Renal pelvis (tissue), 4 donors: ENCODE results near the gene KANSL2. TPM values are rescaled to one million over a fixed set of nuclear protein-coding genes. Genes with fewer than 3 reads are reported as not detected.
"Not testable (repeated sequence)": the region's sequence is repeated elsewhere in the genome, so short reads cannot be mapped to it uniquely, and the experiment has no call there.

Source experiments
- DNase-seq: peaks from one replicate; pipeline ENCODE4 v3.0.0-alpha.2; 2013
- polyA plus RNA-seq, 3 donors: library from polyadenylated mRNA; unstranded; fragments of 120-200 nt; gene quantifications; one replicate each; pipeline ENCODE4 v1.2.1, GENCODE V29; 2013; ENCODE audit not compliant: insufficient read length in 3 of 3

Gene KANSL2
- polyA plus RNA-seq, 3 donors: 47.2 to 51.7 (median 50.9) TPM

DNA sequence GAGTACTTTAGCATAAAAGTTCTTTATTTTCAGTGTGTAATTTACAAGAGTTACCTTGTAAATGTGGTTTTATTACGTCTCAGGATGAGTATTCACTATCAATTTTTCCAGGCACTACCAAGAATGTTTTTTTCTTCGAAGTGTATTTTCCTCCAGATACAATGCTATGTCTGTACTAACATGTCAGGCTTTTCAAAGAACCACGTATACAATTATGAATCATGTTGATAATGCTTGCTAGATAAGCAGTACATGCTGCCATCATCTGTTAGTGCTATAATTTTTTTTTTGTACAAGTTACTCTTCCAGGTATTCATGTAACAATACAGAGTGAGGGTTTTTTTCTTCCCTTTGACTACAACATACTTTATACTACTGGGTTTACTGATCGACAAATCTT is 5.6 kb upstream of the KANSL2 start:
- DNase-seq: no peak

DNA sequence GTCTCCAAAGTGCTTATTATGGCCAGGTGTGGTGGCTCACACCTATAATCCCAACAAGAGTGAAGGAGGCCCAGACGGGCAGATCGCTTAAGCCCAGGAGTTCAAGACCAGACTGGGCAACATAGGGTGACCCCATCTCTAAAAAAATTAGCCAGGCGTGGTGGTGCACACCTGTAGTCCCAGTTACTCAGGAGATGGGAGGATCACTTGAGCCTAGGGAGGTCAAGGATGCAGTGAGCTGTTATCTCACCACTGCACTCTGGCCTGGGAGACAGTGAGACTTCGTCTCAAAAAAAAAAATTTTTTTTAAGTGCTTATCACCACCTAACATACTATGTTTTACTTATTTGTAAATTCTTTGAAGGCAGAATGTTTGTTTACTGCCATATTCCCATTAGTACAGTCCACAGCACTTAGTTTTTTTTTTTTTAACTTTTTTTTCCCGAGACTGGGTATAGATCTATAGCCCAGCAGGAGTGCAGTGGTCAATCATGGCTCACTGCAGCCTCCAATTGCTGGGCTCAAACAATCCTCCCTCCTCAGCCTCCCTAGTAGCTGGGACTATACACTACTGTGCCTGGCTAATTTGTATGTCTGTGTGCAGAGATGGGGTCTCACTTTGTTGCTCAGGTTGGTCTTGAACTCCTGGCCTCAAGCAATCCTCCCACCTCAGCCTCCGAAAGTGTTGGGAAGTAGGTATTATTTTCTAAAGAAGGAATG is 4.7 kb upstream of the KANSL2 start:
- no peak for DNase-seq

DNA sequence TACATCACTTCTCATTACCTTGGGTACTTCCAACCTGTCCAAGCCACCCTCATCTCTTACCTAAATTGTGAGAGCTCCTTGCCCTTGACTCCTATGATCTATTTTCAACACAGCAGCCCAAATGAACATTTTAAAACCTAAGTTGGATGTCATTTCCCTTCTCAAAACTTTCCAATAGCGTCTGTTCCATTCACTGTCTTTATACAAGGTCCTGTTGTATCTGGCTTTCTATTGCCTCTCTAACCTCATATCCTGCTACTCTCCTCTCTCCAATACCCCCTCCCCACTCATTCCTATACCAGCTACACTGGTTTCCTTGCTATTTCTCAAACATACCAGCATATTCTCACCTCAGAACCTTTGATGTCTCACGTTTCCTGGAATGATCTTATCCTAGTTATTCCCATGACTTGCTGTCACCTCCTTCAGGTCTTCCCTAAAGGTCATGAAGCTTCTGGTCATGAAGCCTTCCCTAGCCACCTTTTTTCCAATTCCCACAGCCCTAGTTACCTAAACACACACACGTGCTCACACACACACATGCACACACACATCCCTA is 4.1 kb upstream of the KANSL2 start:
- no peak for DNase-seq

DNA sequence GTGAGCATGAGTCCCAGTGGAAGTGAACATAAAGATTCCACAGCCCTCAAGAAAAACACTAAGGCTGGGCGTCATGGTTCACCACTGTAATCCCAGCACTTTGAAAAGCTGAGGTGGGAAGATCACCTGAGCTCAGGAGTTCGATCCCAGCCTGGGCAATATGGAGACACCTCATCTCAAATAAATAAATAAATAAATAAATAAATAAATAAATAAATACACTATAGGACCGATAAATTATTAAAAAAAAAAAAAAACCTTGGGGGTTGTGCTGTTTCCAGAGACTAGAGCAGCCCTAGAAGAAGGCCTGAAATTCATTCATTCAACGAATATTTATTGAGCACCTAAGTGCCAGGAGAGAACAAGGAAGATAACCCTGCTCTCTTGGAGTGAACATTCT is 1.5 kb upstream of the KANSL2 start:
- no peak for DNase-seq

DNA sequence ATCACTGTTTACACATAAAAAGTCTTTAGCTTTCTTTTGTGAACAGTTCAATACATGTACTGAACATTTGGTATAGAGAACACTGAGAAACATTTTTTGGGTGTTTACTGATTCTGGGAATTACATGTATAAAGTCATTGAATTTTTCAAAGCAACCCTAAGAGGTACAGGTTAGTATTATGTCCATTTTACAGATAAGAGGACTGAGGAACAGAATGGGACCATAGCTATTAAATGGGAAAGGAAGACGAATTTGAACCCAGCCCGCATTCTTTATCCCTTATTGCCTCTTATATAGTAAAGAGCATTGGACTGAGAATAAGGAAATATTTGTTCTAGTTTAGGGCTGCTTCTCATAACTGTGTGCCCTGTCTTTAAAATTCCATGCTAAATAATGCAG is 889 bp upstream of the KANSL2 start:
- no peak for DNase-seq

DNA sequence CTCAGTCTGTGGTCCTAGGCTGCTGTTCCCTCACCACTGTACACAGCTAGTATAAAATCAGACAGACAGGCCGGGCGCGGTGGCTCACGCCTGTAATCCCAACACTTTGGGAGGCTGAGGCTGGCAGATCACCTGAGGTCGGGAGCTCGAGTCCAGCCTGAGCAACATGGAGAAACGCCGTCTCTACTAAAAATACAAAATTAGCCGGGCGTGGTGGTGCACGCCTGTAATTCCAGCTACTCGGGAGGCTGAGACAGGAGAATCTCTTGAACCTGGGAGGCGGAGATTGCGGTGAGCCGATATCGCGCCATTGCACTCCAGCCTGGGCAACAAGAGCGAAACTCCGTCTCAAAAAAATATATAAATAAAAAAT is 481 bp upstream of the KANSL2 start:
- DNase-seq: not testable (repeated sequence)

DNA sequence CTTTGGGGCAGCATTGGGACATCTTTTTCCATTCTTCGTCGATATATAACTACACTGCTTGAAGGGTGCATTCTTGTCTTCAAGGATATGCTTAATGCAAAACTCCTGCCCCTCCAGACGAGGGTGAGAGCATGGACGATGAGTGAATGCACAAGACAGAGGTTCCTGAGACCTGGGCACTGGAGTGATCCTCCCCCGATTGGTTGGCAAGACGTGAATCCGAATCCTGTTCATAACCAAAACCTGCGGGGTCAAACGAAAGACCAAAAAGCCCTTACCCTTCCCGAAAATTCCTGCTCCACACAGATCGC is 684 bp downstream of the KANSL2 start:
- peak; percentile 19 for DNase-seq

DNA sequence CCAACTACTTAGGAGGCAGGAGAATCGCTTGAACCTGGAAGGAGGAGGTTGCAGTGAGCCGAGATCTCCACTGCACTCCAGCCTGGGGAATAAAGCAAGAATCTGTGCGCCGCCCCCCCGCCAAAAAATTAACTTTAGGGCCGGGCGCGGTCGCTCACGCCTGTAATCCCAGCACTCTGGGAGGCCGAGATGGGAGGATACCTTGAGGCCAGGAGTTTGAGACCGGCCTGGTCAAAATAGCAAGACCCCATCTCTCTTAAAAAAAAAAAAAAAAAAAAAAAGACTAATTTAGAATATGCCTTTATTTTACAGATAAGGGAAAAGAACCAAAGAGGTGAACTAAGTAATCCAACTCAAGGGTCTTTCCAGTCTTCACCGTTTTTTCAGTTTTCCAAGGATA is 1.2 kb downstream of the KANSL2 start:
- DNase-seq: no peak

DNA sequence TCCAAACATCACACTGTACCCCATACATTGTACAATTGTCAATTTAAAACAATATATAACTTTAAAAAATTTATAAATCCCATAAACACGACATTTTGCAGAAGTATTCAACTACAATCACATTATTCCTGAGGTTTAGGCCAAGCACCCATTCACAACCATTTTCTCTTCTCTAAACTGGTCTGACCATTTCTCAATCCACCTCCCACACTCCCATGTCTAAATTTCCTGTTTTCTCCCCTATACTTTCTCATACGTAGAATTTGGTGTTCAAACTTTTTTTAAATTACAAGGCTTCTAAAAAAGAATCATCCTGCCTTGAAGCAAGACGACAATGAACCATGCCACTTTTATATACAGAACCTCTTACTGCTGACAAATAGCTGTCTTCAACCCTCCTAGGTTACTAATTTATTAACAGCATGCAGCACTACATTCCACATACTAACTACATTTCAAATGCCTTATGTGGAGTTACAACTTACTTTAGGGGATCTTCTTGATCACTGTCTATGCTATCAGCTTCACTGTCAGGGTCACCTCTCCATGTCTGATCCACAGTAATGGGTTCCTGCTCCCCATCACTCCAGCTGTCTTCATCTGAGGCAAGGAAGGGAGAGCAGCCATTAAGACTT is 3.4 kb downstream of the KANSL2 start:
- no peak for DNase-seq

DNA sequence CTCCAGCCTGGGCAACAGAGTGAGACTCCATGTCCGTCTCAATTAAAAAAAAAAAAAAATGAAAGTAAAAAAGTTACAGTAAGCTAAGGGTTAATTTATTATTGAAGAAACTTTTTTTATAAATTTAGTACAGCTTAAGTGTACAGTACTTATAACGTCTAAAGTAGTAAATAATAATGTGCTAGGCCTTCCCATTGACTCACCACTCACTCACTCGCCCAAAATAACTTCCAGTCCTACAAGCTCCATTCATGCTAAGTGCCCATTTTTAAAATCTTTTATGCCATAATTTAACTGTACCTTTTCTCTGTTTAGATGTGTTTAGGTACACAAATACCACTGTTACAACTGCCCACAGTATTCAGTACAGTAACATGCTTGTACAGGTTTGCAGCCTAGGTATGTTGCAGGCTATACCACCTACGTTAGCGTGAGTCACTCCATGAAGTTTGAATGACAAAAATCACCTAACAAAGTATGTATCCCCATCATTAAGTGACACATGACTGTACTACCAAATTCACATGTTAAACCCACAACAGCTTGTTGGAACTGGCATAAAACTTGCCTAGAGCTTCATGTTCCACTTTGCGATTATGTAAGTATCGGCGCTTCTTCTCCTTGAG is 10.7 kb downstream of the KANSL2 start:
- DNase-seq: no peak

DNA sequence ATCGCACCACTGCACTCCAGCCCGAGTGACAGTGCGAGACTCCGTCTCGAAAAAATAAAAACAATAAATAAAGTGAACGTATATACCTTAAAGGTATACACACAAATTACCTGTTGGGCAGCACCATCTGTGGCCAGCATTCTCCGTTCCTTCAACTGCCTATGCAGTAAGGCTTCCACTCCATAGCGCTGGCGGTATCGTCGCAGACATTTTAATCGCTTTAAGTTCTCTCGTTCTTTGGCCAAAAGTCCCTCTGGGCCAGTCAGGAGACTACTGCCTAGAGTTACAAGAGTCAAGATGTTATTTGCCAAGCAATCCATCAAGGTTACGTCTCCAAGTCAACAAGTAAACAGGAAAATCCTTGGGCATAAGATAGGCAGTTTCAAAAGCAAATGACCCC is 13.0 kb downstream of the KANSL2 start:
- no peak for DNase-seq

DNA sequence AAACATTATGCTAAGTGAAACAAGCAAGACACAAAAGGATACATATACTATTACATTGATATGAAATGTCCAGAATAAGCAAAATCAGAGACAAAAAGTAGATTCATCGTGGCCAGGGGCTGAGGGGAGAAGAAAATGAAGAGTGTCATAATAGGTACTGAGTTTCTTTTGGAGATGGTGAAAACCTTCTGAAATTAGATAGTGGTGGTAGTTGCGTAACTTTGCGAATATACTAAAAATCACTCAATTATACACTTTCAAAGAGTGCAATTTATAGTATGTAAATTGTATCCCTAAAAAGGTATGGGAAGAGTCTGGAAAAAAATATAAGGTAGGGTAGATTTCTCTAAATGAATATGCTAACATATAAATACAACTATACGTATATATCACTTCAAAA is 22.2 kb downstream of the KANSL2 start:
- no peak for DNase-seq

DNA sequence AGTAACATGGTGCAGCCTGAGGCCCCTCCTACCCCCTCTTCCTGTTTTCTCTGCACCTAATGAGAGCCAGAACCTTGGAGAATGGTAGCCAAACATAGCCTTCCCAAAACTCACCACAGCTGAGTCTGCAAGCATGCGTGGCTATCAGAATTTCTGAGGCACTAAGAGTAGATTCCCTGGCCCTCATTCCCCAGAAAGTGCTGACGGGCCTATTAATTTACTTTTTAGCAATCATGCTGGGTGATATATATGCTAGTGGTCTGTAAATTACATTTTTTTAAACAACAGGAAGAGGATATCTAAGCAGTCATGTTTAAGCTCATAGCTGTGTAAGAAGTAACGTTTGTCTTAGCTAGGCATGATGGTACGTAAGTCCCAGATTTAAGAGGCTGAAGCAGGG is 30.4 kb downstream of the KANSL2 start:
- DNase-seq: no peak

DNA sequence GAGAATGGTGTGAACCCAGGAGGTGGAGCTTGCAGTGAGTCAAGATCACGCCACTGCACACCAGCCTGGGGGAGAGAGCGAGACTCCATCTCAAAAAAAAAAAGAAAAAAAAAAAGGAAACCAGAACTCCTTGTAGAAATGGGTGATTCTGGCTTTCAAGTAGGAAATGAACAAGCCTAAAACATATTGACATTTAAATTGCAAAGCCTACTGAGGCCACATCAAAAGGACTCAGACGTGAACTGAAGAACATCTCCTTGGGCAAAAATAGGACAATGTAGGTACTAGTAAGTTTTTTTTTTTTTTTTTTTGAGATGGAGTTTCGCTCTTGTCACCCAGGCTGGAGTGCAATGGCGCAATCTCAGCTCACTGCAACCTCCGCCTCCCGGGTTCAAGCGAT is 36.7 kb downstream of the KANSL2 start:
- not testable (repeated sequence) for DNase-seq

DNA sequence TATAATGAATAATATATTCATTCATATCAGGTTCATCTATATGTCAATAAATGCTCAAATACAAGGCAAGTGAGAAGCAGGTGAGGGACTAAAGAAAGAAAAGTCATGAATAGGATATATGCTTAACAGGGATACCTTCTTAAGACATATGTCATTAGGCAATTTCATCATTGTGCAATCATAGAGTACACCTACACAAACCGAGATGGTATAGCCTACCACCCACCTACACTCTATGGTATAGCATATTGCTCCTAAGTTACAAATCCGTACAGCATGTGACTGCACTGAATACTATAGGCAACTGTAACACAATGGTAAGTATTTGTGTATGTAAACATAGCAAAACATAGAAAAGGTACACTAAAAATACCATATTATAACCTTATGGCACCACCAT is 39.0 kb downstream of the KANSL2 start:
- DNase-seq: no peak

DNA sequence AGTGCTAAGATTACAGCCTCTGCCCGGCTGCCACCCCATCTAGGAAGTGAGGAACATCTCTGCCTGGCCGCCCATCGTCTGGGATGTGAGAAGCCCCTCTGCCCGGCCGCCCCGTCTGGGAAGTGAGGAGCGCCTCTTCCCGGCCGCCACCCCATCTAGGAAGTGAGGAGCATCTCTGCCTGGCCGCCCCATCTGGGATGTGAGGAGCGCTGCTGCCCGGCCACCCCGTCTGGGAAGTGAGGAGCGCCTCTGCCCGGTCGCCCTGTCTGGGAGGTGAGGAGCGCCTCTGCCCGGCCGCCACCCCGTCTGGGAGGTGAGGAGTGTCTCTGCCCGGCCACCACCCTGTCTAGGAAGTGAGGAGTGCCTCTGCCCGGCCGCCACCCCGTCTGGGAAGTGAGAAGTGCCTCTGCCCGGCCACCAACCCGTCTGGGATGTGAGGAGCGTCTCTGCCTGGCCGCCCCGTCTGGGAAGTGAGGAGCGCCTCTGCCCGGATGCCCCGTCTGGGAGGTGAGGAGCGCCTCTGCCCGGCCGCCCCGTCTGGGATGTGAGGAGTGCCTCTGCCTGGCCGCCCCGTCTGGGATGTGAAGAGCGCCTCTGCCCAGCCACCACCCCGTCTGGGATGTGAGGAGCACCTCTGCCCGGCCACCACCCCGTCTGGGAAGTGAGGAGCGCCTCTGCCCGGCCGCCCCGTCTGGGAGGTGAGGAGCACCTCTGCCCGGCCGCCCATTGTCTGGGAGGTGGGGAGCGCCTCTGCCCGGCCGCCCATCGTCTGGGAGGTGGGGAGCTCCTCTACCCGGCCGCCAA is 40.1 kb downstream of the KANSL2 start:
- DNase-seq: not testable (repeated sequence)

DNA sequence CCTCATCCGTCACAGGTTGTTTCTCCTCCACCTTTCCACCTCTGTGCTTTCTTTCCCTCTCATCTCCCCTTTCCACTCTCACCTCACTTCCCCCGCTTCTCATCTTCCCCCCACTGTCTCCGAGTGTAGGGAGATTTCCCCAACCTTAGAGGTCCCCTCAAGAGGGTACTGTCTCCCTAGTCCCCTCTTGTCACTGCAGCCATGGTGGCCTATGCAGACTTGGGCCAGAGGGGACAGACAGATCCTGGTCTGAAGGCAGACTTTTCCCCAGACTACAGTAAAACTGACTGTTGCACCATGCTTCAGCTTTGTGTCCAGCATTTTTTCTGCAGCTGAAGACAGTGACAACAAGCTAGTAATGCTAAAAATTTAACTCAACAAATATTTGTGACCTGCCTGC is 41.2 kb downstream of the KANSL2 start:
- no peak for DNase-seq

DNA sequence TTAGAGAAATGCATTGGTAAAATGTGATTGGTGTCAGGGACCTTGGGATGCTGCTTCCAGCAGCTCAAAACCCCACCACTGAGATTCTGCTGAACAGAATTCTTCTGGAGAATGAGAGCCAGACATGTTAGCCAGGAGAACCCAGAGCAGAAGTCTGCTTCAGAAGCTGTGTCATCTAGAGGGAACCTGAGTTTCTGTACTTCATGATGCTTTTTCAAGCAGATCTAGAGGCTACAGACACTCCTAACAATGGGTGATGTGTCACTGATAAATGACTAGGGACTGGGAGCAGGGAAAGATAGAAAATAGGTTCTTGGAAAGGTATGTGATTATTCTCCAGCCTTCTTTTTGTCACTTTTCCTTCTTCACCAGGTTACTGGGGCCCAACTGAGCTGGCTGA is 41.6 kb downstream of the KANSL2 start:
- no peak for DNase-seq

DNA sequence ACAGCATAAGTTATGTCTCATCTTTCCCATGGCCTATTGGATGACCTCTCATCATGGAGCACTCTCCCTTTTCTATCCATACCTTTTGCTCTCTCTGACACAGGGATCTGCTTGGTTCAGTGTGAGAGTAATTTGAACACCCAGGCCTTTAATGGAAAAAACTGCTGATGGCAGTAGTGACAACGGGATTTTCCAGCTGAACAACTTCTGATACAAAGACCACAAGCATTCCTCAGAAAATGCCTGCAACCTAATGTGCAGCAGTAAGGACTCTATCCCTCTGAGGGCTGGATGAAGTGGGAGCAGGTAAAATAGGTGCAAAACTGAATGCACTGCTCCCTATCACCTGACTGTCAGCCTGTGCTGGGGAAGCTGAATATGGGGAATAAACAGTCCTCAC is 51.0 kb downstream of the KANSL2 start:
- DNase-seq: no peak

DNA sequence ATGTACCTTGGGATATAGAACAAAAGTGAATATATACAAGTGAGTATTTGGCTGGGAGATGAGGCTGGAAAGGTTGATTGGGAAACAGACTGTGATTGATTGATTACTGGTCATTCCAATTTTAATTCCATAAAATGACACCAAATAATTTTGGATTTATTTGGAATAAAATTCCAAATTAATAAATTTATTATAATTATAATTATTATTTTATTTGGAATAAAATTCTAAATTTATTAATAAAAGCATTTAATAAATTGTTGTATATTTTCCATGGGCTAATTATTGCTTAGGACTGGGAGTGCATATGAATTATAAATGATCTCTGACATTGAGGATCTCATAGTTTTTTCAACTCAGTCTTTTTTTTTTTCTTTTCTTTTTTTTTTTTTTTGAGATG is 51.7 kb downstream of the KANSL2 start:
- no peak for DNase-seq

DNA sequence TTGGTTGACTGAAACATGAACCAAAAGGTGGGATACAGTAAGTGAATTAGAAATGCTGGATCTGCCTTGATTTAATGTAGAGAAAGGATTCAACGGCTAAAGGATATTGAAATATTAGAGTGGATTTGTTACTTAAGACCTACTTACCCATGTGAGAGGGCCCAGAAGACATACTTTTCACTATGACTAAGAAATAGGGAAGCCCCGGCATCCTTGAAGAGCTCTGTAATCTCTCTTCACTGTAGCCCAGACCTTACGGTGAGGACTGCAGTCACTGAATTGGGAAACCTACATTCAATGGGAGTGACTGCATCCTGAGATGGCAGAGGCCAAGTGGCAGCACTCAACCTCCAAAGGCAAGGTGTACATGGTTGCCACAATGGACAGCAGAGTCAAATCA is 52.5 kb downstream of the KANSL2 start:
- DNase-seq: no peak

DNA sequence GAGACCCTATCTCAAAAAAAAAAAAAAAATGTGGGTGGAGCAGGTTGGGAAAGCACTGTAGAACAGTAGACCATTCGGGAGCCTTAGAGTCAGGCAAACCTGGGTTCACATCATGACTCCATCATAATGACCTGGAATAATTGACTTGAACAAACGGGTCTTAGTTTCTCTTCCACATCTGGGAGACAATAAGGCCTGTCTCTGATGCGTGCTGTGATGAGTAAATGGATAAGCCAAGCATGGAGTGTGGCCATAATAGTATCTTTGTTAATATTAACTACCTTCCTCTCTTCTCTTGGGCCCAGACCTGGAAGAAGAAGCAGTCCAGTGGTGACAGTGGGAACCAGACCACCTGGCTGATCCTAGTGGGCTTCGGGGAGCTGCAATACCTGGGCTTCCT is 54.5 kb downstream of the KANSL2 start:
- DNase-seq: no peak

DNA sequence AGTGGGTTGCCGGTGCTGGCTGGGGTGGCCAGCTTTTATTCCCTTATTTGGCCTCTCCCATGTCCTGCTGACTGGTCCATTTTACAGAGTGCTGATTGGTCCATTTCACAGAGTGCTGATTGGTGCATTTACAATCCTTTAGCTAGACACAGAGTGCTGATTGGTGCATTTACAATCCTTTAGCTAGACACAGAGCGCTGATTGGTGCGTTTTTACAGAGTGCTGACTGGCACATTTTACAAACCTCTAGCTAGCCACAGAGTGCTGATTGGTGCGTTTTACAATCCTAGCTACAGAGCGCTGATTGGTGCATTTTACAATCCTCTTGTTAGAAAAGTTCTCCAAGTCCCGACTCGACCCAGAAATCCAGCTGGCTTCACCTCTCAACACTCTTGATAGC is 59.0 kb downstream of the KANSL2 start:
- DNase-seq: not testable (repeated sequence)
